Peyer's patch (tissue), 4 donors: ENCODE results near the gene ARID1A. TPM values are rescaled to one million over a fixed set of nuclear protein-coding genes. Genes with fewer than 3 reads are reported as not detected.

ENCODE experiments used
- DNase-seq, 3 donors: peaks; one replicate each; pipeline ENCODE4 v3.0.0-alpha.2; 2017 to 2019
- H3K27ac ChIP-seq, 4 donors: fragments of 200-600 bp; sonication (generic); one replicate each; pipeline ENCODE4 v1.5.1; 2016 to 2019
- H3K27me3 ChIP-seq, 2 donors: fragments of 200-600 bp; sonication (generic); one replicate each; pipeline ENCODE4 v1.5.1; 2019
- H3K36me3 ChIP-seq, 3 donors: fragments of 200-600 bp; sonication (generic); one replicate each; pipeline ENCODE4 v1.5.1; 2016 to 2019
- H3K4me1 ChIP-seq, 4 donors: fragments of 200-600 bp; sonication (generic); one replicate each; pipeline ENCODE4 v1.5.1; 2016 to 2019
- H3K4me3 ChIP-seq, 4 donors: fragments of 200-600 bp; sonication (generic); 1 replicate in 3 of 4; 2 replicates in 1 of 4; pipeline ENCODE4 v1.5.1; 2016 to 2019; ENCODE audit warnings: mild to moderate bottlenecking in 1 of 4
- H3K9me3 ChIP-seq, 4 donors: fragments of 200-600 bp; sonication (generic); one replicate each; pipeline ENCODE4 v1.5.1; 2016 to 2019; ENCODE audit warnings: mild to moderate bottlenecking in 1 of 4
- CTCF ChIP-seq, 6 experiments: fragments of 450-650 bp in 4 of 6; fragments of 200-600 bp in 2 of 6; sonication (generic) in 1 of 6; IDR thresholded peaks; one replicate each; pipeline ENCODE4 v1.5.1; 2017 to 2019; ENCODE audit warnings: antibody characterized with exemption in 6 of 6, mild to moderate bottlenecking in 3 of 6, moderate library complexity in 1 of 6
- POLR2A ChIP-seq, 2 donors: fragments of 450-650 bp; IDR thresholded peaks; one replicate each; pipeline ENCODE4 v1.5.1; 2017; ENCODE audit warnings: antibody characterized with exemption in 2 of 2, mild to moderate bottlenecking in 2 of 2, moderate library complexity in 2 of 2
- total RNA-seq, 4 donors: library from RNA; depleted of rRNA; stranded (reverse); fragments of >200 nt; gene quantifications; one replicate each; pipeline ENCODE4 v1.1.0, GENCODE V29; 2016

ARID1A gene
- total RNA-seq, 4 donors from 2014 or later: 49.4 to 90.8 (median 66.8) TPM

DNA sequence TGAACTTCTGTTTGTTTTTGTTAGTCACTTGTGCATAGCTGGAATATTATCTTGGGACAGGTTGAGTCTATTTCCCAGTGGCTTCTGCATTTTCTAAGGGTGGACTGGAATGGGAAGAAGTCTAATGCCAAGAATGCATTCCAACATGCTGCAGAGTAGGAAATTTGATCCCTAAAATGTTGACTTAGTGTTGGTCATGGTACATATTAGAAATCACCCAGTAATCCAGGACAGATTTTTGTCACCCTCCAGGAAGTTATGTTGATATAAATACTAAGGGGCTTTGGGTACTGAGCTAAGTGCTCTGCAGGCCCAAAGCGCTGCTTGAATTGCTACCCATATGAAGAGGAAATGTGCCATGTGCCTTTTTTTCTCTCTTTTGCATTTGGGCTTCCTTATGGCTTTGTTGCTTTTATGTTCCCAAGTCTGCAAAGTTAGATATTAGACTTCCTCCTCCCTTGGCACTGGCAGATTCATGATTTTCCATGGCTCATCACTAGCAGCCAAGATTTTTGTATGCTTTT is 10.0 kb downstream of the ARID1A start:
- Histone ChIP-seq H3K9me3 (no peaks in the 10 kb centered on the region), H3K27me3 (no peaks in the 10 kb centered on the region), H3K27ac (peak overlapping the region; percentile 7 to 67 (median 60)), H3K36me3 (peaks cover 0 to 18% (median 0%) of the 10 kb centered on the region in 3 donors), H3K4me3 (peak overlapping the region in 1 of 4 donors; percentile 11), H3K4me1 (peaks cover 0 to 67% (median 31%) of the 10 kb centered on the region in 4 donors)
- TF ChIP-seq POLR2A (IDR thresholded peaks at IDR 0.05): no peak
- TF ChIP-seq CTCF (IDR thresholded peaks at IDR 0.05): no peak
- DNase-seq: no peak

DNA sequence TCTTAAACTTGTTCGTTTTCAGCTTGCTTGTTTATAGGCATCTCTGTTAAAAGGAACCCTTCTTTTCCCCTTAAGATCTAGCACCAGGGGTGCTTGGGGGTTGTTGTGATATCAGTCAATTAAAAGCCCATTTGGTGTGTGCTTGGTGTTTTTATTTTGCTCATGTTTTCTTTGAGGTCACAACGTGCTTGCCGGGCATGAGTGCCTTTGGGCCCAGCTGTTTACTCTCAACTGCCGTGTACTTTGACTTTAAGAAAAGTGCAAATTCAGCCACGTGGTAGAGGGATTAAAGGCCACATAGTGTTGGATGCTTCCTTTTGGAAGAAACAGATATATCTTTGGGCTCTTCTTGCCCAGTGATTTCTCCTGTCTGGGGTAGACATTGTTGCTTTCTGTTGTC is 10.5 kb downstream of the ARID1A start:
- peak in 1 of 3 donors; percentile 77 for DNase-seq
- H3K27ac ChIP-seq: peak overlapping the region; percentile 7 to 67 (median 60)
- H3K27me3 ChIP-seq: no peaks in the 10 kb centered on the region
- TF ChIP-seq CTCF (IDR thresholded peaks at IDR 0.05): no peak
- TF ChIP-seq POLR2A (IDR thresholded peaks at IDR 0.05): no peak
- peaks cover 0 to 22% (median 0%) of the 10 kb centered on the region in 3 donors for H3K36me3 ChIP-seq
- H3K9me3 ChIP-seq: no peaks in the 10 kb centered on the region
- H3K4me1 ChIP-seq: peaks cover 0 to 63% (median 27%) of the 10 kb centered on the region in 4 donors
- H3K4me3 ChIP-seq: peak overlapping the region in 2 of 4 donors; percentile 11 to 27

- Histone ChIP-seq H3K27me3 (no peaks in the 10 kb centered on the region), H3K27ac (no peak overlapping the region), H3K36me3 (peaks cover 0 to 22% (median 0%) of the 10 kb centered on the region in 3 donors), H3K4me1 (peaks cover 0 to 46% (median 11%) of the 10 kb centered on the region in 4 donors), H3K9me3 (no peaks in the 10 kb centered on the region), H3K4me3 (no peak overlapping the region)
- TF ChIP-seq POLR2A (IDR thresholded peaks at IDR 0.05): no peak
- TF ChIP-seq CTCF (IDR thresholded peaks at IDR 0.05): no peak
- no peak for DNase-seq
Observed at GRCh38 chr1:26710811-26711210, 15.0 kb downstream of the ARID1A start.

GRCh38 chr1:26711777-26712176 is 16.0 kb downstream of the ARID1A start:
- H3K9me3 ChIP-seq: no peaks in the 10 kb centered on the region
- H3K27me3 ChIP-seq: no peaks in the 10 kb centered on the region
- no peak overlapping the region for H3K27ac ChIP-seq
- peaks cover 0 to 46% (median 9%) of the 10 kb centered on the region in 4 donors for H3K4me1 ChIP-seq
- peaks cover 0 to 22% (median 0%) of the 10 kb centered on the region in 3 donors for H3K36me3 ChIP-seq
- TF ChIP-seq POLR2A (IDR thresholded peaks at IDR 0.05) (no peak), CTCF (IDR thresholded peaks at IDR 0.05) (no peak)
- no peak for DNase-seq
- H3K4me3 ChIP-seq: no peak overlapping the region

DNA sequence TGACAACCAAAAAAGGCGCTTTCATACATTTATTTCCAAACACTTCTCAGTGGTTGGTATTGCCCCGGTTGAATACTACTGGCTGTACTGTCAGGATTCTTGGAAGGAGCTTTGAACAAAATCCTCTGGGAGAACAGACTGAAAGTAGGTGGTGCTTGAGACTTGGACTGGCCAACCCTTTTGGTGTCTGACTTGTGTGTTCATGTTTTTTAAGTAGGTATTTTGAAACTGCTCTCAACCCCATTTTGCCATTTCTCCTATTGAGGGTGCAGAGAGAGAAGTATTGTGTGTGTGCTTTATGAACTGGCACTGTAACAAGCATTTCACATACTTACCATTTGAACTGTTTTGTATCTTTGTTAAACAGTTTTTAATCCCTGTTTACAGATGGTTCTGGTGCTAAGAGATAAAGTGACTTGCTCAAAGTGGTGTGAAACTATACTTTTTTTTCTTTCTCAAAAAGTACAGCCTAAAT is 21.2 kb downstream of the ARID1A start:
- H3K4me1 ChIP-seq: peaks cover 0 to 85% (median 16%) of the 10 kb centered on the region in 4 donors
- no peak overlapping the region for H3K4me3 ChIP-seq
- no peaks in the 10 kb centered on the region for H3K36me3 ChIP-seq
- no peaks in the 10 kb centered on the region for H3K27me3 ChIP-seq
- no peak for DNase-seq
- TF ChIP-seq POLR2A (IDR thresholded peaks at IDR 0.05): no peak
- no peak for TF ChIP-seq CTCF (IDR thresholded peaks at IDR 0.05)
- H3K9me3 ChIP-seq: no peaks in the 10 kb centered on the region
- peak overlapping the region in 1 of 4 donors; percentile 3 for H3K27ac ChIP-seq
